OCI-LY7 (cell line): ENCODE results near the gene IFI30. TPM values are rescaled to one million over a fixed set of nuclear protein-coding genes. Genes with fewer than 3 reads are reported as not detected.

Experiments used
- BruUV-seq: library from RNA; stranded (reverse); fragments of 400-500 nt; replicated peaks from 2 replicates; lab custom pipeline; 2021; lab: Mats Ljungman, UMichigan
- CTCF ChIA-PET: fragments of 300-600 bp; sonication (Branson Sonifier 250); formaldehyde crosslinking; loops from one replicate; lab custom pipeline; 2022; ENCODE audit warnings: antibody characterized with exemption; ENCODE audit not compliant: unreplicated experiment; lab: Charles Lee
- POLR2A ChIA-PET: fragments of 300-600 bp; sonication (Branson Sonifier 250); formaldehyde crosslinking; loops from one replicate; lab custom pipeline; 2022; ENCODE audit warnings: antibody characterized with exemption; lab: Charles Lee
- DNase-seq: peaks from one replicate; pipeline ENCODE4 v3.0.0-alpha.2; 2015; ENCODE audit warnings: low spot score
- H2AFZ ChIP-seq: fragments of 200-600 bp; sonication (generic), shearing (Covaris generic); 2 replicates; pipeline ENCODE4 v1.6.1; 2014; ENCODE audit warnings: mild to moderate bottlenecking, antibody characterized with exemption, low read length, moderate library complexity
- H3K27ac ChIP-seq: fragments of 200-600 bp; sonication (generic); 2 replicates; pipeline ENCODE4 v1.5.1; 2014; ENCODE audit warnings: mixed run types, low read depth, mild to moderate bottlenecking, moderate library complexity, low read length, inconsistent platforms; ENCODE audit not compliant: poor library complexity, severe bottlenecking
- H3K36me3 ChIP-seq: fragments of 200-600 bp; sonication (generic); 2 replicates; pipeline ENCODE4 v1.6.1; 2014; ENCODE audit warnings: mild to moderate bottlenecking, antibody characterized with exemption, low read length, moderate library complexity, mixed read lengths; ENCODE audit not compliant: insufficient read depth
- H3K4me1 ChIP-seq: fragments of 200-600 bp; sonication (generic); 2 replicates; pipeline ENCODE4 v1.5.1; 2014; ENCODE audit warnings: mild to moderate bottlenecking, low read length; ENCODE audit not compliant: insufficient read depth, poor library complexity, severe bottlenecking
- H3K4me2 ChIP-seq: fragments of 200-600 bp; sonication (generic); 2 replicates; pipeline ENCODE4 v1.6.1; 2014; ENCODE audit warnings: mild to moderate bottlenecking, low read length
- H3K4me3 ChIP-seq: fragments of 200-600 bp; sonication (generic); 2 replicates; pipeline ENCODE4 v1.5.1; 2014; ENCODE audit warnings: mild to moderate bottlenecking, low read depth, low read length; ENCODE audit not compliant: poor library complexity, severe bottlenecking
- H3K79me2 ChIP-seq: fragments of 200-600 bp; sonication (generic); 2 replicates; pipeline ENCODE4 v1.6.1; 2016; ENCODE audit warnings: low read depth, mild to moderate bottlenecking, low read length, moderate library complexity, mixed read lengths; ENCODE audit not compliant: insufficient read depth
- H3K9me2 ChIP-seq: fragments of 200-600 bp; sonication (generic); 2 replicates; pipeline ENCODE4 v1.6.1; 2016; ENCODE audit warnings: mild to moderate bottlenecking, low read length, mixed read lengths; ENCODE audit not compliant: insufficient read depth
- H3K9me3 ChIP-seq: fragments of 200-600 bp; sonication (generic); 2 replicates; pipeline ENCODE4 v1.6.1; 2014; ENCODE audit warnings: mild to moderate bottlenecking, mixed run types, low read length, mixed read lengths
- H4K20me1 ChIP-seq: fragments of 200-600 bp; sonication (generic); 2 replicates; pipeline ENCODE4 v1.6.1; 2014; ENCODE audit warnings: mild to moderate bottlenecking, antibody characterized with exemption, low read length, moderate library complexity, mixed read lengths; ENCODE audit not compliant: insufficient read depth
- EZH2phosphoT487 ChIP-seq: fragments of 200-600 bp; sonication (generic); IDR thresholded peaks from 2 replicates; pipeline ENCODE4 v1.6.1; 2018; ENCODE audit warnings: low read depth, borderline replicate concordance, mild to moderate bottlenecking, mixed run types, antibody characterized with exemption, low read length, moderate library complexity, mixed read lengths
- intact Hi-C: fragments of 100-400 bp; cut with micrococcal nuclease; formaldehyde crosslinking; loops from one replicate; pipeline ENCODE4 v1.10.0; 2022; ENCODE audit not compliant: unreplicated experiment
- total RNA-seq, 2 experiments: library from RNA; depleted of rRNA in 1 of 2; stranded (reverse); fragments of >200 nt in 1 of 2; shearing (Covaris generic) in 1 of 2; gene quantifications; 2 replicates each; pipeline ENCODE4 v1.2.3, GENCODE V29; 2014 to 2022
- TF ChIP-seq, protein P1 (sequence below): fragments of 200-600 bp; sonication (generic); conservative IDR thresholded peaks from 2 replicates; pipeline ENCODE4 v1.5.1; 2014; ENCODE audit warnings: mild to moderate bottlenecking, antibody characterized with exemption, low read length, moderate library complexity, mixed read lengths

IFI30 gene
- total RNA-seq, 2 experiments from 2014 or later: 170 to 195 TPM

DNA sequence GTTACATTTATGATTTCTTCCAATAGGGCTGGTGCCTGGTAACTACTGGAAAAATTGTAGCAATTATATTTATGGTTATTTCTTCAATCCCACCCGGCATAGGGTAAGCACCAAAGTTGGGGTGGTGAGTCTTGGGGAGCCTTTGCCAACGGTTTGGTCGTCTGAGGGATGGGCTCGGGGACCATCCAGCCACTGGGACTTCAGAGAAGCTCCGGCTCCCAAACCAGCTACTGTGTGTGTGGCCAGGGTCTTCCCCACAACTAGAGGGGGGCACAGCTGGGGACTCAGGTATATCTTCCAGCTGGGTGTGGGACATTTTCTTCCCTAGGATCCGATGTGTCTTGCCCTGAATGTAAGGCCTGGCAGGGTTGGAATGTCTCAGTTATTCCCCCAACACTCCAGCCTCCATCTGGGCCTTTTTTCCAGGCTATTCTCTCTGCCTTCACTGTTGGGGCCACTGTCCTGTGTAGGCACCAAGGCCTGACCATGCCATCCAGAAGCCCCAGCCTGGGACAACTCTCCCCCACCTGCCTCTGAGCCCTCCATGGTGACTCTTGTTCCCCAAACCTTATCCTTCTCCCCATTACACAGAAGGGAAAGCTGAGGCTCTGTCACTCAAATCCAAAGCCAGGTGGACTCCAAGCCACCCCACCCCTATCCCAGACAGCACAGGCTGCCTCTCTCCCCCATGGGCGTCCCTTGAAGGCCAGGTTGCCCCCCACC, 1.1 kb upstream of the IFI30 start:
- CTCF ChIA-PET: no interaction called here
- BruUV-seq: no TSS peak
- intact Hi-C loops: no loop called here
- H3K4me2 ChIP-seq: peak overlapping the region; percentile 100
- peaks cover 73% of the 10 kb centered on the region for H3K4me1 ChIP-seq
- H4K20me1 ChIP-seq: peaks cover 6% of the 10 kb centered on the region; the same call in 1 of the 2 replicates
- peaks cover 26% of the 10 kb centered on the region for H3K36me3 ChIP-seq
- H3K9me2 ChIP-seq: no peaks in the 10 kb centered on the region
- H2AFZ ChIP-seq: no peak overlapping the region
- POLR2A ChIA-PET: no interaction called here
- no peak for DNase-seq
- TF ChIP-seq, protein P1, sequence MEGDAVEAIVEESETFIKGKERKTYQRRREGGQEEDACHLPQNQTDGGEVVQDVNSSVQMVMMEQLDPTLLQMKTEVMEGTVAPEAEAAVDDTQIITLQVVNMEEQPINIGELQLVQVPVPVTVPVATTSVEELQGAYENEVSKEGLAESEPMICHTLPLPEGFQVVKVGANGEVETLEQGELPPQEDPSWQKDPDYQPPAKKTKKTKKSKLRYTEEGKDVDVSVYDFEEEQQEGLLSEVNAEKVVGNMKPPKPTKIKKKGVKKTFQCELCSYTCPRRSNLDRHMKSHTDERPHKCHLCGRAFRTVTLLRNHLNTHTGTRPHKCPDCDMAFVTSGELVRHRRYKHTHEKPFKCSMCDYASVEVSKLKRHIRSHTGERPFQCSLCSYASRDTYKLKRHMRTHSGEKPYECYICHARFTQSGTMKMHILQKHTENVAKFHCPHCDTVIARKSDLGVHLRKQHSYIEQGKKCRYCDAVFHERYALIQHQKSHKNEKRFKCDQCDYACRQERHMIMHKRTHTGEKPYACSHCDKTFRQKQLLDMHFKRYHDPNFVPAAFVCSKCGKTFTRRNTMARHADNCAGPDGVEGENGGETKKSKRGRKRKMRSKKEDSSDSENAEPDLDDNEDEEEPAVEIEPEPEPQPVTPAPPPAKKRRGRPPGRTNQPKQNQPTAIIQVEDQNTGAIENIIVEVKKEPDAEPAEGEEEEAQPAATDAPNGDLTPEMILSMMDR: no peak
- no peak for TF ChIP-seq EZH2phosphoT487
- H3K79me2 ChIP-seq: peaks cover 24% of the 10 kb centered on the region
- H3K9me3 ChIP-seq: no peaks in the 10 kb centered on the region
- H3K4me3 ChIP-seq: peak overlapping the region; percentile 88
- H3K27ac ChIP-seq: peak overlapping the region; percentile 93

- Histone ChIP-seq H3K79me2 (peaks cover 24% of the 10 kb centered on the region), H3K9me2 (no peaks in the 10 kb centered on the region), H3K9me3 (no peaks in the 10 kb centered on the region), H3K36me3 (peaks cover 30% of the 10 kb centered on the region), H2AFZ (no peak overlapping the region), H3K4me2 (peak overlapping the region; percentile 100), H3K27ac (peak overlapping the region; percentile 93), H4K20me1 (peaks cover 6% of the 10 kb centered on the region; the same call in 1 of the 2 replicates), H3K4me1 (peaks cover 69% of the 10 kb centered on the region), H3K4me3 (peak overlapping the region; percentile 88)
- BruUV-seq: no TSS peak
- peak; percentile 44 for DNase-seq
- no peak for TF ChIP-seq EZH2phosphoT487
- TF ChIP-seq, protein P1: no peak
- intact Hi-C loops: no loop called here
- ChIA-PET POLR2A (no interaction called here), CTCF (no interaction called here)
These were observed 500 bp upstream of the IFI30 start for GRCh38 chr19:18173054-18173571.

GRCh38 chr19:18174983-18175382, 1.4 kb downstream of the IFI30 start:
- TF ChIP-seq EZH2phosphoT487: no peak
- TF ChIP-seq, protein P1: no peak
- no TSS peak for BruUV-seq
- Histone ChIP-seq H3K9me2 (no peaks in the 10 kb centered on the region), H3K79me2 (peaks cover 24% of the 10 kb centered on the region), H3K9me3 (no peaks in the 10 kb centered on the region), H2AFZ (no peak overlapping the region), H3K4me3 (peak overlapping the region; percentile 88), H3K4me2 (peak overlapping the region; percentile 100), H3K27ac (peak overlapping the region; percentile 93), H3K36me3 (peaks cover 42% of the 10 kb centered on the region), H3K4me1 (peaks cover 50% of the 10 kb centered on the region), H4K20me1 (peaks cover 6% of the 10 kb centered on the region; the same call in 1 of the 2 replicates)
- no peak for DNase-seq
- ChIA-PET CTCF (no interaction called here), POLR2A (interaction anchor here (0.7 to 1.0 kb wide), 3 partner anchors 8 to 17 kb away, joined by 3 to 4 read pairs (median 3); no protein-coding TSS in a partner anchor)
- intact Hi-C loops: no loop called here
